Fibroblast of skin of back (primary cell): ENCODE results near the gene PTS.

Experiments
- DNase-seq: peaks from one replicate; pipeline ENCODE4 v3.0.0-alpha.2; 2013

Gene PTS

DNA sequence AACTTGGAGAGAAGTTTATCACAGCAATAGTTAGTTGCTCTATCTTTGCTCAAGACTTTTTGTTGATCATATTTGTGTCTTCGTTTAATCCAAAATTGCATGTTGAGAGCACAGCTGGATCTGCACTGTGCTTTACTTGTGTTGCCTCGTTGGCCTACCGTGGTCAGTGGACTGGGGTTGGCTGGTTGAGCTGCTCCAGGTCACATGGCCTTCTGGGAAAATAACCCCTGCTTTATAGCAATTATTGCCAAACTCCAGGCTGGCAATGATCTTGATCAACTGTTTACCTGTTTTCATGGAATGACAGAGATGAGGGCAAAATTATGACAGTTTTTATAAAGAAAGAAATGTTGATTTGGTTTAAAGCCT lies 40.2 kb downstream of the PTS start:
- DNase-seq: no peak

DNA sequence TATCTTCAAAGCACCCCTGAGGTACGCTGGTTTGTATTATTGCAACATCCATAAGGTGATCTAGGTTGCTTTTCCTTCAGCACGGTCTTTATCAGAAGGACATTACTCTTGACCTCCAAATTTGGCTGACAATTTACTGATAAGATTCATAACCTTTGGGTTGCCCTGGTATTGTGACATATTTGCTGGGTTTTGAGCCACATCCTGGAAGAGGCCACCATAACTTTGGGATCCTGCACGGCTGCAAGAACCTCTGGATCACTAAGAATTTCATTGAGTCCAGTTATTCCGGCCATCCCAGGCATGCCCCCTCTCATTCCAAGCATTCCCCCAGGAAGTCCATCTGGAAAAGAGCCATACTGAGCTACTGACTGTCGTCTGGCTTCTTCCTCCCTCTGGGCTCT lies 41.0 kb downstream of the PTS start:
- peak; percentile 45 for DNase-seq

DNA sequence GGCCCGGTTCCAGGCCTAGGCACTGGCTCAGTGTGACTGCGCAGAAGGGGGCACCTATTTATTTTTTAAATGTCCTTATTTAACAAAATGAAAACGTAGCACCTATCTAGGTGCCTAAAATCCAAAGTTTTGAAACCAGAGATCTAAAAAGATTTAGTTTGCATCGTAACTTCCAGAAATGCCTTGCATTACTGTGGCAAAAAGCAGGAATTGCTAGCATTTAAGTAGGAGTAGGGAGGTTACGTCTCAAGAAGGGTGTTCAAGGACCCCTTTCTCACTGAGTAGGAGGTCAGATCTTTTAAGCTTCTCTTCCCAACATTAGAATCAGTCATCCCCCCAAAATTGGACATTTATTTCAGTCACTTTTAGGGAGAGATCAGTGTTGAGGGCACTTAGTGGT lies 42.2 kb downstream of the PTS start:
- no peak for DNase-seq

DNA sequence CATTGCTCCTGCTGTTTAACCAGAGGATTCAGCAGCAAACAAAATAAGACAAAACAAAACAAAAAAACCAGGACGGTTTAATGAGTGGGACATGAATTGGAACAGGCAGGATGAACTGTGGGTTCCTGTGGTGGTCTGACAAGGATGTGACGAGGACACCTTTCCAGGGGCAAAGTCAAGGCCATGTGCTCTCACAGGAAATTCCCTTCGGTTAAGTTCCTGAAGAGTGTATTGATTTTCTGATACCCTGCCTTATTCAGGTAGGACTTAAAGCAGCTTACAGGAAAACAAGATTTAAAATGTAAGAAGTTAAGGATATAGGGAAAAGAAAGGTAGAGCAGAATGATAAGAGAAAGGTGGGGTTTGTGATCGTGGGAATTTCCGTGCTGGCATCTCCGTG lies 42.9 kb downstream of the PTS start:
- no peak for DNase-seq

DNA sequence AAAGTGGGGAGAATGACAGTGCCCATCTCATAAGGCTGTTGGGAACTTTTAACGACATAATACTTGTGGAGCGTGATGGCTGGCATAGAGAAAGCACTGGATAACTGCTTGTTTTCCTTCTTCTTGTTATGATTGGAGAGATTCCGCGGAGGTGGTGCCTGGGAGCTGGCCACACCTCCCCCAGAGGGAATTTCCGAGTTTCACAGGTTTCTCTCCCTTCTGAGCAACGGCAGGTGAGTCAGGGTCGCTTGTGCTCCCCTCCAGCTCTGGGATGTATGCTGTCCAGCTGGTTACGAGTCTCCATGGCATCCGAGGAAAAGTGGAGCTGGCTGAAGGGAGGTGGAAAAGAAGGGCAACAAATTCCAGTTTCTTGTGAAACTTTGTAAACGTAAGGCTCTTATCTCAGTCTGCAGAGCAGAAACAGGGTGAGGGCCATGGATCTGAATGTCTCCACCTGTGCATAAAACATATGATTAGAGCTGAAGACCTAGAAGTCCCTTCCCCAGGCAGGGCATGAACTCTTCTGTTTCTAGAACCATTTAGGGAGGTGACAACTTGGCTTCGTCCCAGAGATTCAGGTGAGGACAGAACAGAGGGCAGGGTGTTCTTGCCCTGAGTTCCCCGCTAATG lies 44.4 kb downstream of the PTS start:
- no peak for DNase-seq

DNA sequence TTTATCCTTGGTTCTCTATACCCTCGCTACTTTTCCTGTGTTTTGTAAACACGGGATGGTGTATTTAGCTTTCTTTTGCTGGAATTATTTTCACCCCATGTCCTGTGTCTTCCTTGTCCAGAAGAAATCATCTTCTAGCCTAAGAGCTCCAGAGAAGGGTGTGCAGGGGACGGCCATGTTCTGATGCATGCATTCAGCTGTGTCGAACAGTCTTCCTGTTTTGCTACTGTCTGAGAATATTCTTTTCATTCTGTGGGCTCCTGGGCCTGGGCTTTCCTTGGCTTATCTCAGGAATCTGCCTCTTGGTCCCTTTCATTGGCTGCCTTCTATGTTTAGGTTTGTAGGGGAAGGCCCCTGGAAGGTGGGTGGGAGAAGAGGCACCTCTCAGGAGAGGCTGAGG lies 45.0 kb downstream of the PTS start:
- no peak for DNase-seq

DNA sequence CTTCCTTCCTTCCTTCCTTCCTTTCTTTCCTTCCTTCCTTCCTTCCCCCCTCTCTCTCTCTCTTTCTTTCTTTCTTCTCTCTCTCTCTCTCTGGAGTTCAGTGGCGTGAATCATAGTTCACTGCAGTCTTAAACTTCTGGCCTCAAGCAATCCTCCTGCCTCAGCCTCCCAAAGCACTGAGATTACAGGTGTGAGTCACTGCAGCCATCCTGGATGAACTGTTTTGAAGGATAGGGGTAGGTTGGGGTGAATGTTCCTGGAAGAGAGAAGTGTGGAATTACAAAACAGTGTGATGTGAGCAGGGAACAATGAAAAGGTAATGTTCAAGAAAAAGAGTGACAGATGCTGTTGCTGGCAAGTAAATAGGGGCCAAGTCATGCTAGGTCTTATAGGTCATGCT lies 46.8 kb downstream of the PTS start:
- DNase-seq: no peak

DNA sequence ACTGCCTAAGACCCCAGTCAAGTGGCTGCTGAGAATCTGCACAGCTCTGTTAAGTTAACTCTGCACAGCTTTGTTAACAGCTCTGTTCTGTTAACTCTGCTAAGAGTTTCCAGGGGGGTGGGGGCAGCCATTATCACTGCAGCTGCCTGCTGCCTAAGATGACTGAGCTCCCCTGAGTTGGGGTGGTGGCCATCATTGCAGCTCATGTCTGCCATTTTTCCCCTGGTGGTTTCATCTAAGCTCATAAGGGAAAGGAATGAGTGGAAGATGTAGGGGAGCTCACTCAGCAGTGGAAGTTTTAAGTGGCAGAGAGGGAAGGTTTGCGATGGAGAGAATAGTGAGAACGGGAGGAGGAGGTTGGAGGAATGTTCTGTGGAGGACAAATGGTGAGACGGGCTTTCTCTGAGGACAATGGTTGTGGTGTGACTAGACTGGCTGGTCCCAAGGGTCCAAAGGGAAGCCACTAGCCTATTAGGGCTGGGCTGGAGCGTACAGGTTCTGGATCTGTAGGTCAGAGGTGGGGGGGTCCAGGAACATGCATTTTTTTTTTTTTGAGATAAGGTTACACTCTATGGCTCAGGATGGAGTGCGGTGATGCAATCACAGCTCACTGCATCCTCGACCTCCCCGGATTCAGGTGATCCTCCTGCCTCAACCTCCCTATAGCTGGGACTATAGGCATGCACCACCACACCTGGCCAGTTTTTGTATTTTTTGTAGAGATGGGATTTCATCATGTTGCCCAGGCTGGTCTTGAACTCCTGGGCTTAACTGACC lies 48.0 kb downstream of the PTS start:
- no peak for DNase-seq

DNA sequence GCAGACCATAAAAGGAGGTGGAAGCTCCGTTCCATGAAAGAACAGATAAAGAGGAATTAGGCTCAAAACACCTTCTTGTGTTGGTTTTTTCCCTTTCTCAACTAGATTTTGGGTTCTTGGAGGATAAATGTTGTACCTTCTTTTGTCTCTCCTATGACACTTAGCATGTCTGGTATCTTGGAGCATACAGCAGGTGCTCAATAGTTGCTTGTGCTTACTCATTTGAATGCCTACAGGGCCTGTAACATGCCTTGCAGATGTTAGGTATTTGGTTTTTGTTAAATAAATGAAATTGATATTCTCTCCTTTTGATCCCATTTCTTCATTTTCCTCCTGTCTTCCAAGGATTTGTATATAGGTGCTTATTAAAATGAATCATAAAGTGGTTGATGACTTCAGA lies 50.8 kb downstream of the PTS start:
- no peak for DNase-seq

DNA sequence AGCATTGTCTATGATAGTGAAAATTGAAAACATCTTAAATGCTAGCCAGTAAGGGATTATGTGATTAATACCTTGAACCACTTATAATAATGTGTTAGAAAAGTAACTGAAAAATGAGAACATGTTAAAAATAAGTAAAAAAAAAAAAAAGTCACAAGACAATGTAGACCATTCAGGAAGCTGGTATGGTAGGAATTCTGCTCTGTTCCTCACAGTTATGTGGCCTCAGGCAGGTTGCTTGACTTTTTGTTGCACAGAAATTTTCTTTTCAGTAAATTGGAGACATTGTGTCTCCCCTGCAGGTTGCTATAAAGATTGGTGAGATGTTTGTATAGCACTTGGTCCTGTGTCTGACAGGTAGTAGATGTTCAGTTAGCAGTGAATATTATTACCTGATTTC lies 51.7 kb downstream of the PTS start:
- DNase-seq: peak; percentile 48

DNA sequence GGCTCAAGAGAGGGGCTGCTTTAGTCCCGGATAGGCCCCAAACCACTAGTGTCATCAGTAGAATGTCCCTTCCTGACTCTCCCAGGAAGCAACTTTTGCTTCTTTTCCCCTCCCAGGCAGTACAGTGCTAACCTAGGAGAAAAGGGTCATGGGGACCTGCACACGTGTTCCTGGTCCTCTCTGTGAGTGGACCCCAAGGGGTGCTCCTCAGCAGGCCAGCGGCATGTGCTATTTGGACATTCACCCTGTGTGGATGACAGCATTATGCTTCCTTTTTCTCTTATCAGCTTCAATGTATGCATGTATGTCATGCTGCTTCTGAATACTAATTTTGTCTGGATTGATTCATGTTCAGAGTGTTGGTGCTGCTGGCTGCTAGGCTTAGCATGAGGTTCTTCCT lies 52.6 kb downstream of the PTS start:
- no peak for DNase-seq

DNA sequence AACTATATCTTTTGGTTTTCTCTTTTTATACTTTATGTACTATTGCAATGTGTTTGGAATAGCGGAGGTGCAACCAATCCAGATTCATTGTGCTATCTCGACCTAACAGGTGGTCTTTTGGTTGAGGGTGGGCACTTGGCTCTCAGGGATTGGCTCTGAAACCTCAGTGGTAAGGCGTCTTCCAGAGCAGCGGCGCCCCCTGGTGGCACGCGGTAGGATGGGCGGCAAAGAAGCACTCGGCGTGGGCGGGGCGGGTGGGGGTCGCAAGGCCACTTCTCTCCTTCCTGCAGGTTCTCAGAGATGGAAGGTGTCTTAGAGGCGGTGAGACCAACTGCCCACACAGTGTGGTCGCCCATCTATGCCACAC lies 53.7 kb downstream of the PTS start:
- peak; percentile 46 for DNase-seq

DNA sequence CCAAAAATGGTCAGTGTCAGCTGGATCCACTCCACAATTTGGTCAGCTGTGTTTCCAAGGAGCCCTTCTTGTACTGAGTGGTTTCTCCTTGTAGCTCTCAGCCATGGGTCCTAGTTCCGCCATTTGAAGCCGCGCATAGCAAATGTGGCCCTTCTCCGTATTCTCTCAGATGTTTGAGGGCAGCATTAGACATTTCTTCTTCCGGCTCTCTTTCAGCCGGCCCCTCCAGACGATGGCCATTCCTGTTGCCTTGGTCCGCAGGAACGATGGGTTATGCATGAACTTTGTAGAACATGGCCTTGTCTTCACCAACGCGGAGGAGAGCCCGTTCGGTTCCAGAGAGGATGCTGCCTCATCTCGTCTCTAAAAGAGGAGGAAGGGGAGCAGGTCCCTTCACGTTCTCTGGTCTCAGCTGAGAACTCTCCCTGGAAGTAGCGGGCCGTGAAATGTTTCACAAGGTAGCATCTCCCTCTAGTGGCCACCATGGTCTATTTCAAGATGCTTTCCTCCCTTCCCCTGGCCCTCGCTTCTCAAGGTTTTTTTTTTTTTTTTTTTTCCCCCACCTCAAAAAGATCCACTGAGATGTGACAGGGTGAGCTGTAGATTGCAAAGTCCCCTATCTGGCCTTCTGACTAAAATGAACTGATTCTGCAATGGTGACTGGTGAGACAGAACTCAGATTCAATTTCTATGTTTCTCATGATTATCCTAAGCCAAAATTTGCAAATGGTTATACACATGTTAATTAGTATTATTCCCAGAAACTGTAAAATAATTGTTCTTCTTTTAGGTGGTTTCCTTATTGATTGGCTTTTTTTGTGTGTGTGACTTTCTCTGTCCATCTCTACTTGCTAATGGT lies 54.3 kb downstream of the PTS start:
- peak; percentile 77 for DNase-seq

DNA sequence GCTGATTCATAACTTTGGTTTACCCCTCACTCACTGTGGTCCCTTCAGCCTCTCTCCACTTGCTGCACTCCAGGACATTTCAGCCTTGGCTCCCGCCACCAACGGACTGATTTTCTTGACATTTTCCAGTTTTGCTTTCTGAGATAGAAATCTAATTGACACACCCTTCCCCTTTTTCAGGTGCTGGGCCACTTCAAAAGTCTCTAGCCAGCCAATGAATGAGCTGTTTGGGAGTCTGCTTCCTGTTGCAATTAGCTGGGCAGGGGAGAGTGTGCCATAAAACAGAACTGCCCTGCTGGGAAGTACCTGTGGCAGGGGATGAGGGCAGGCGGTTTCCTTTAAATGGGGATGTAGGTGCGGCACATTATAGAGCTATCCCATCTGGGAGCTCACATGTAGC lies 55.5 kb downstream of the PTS start:
- DNase-seq: no peak
